Measurements from ENCODE around the gene CHST14.

GRCh38 chr15:40425681-40426080 lies 45.1 kb upstream of the CHST14 start:
- TF ChIP-seq YY1 (IDR thresholded peaks at IDR 0.05; ENCODE audit: insufficient read depth, insufficient read length) (no peak), ZNF274 (IDR thresholded peaks at IDR 0.05; ENCODE audit: low read depth, low read length) (no peak), SUZ12 (IDR thresholded peaks at IDR 0.05; ENCODE audit: extremely low read depth, insufficient read depth, insufficient read length) (no peak)
